ENCODE results near the gene ANXA1. TPM values are rescaled to one million over a fixed set of nuclear protein-coding genes. Genes with fewer than 3 reads are reported as not detected.

ANXA1 gene
- total RNA-seq, 1 experiment from 2014 or later, result 72.0 TPM

DNA sequence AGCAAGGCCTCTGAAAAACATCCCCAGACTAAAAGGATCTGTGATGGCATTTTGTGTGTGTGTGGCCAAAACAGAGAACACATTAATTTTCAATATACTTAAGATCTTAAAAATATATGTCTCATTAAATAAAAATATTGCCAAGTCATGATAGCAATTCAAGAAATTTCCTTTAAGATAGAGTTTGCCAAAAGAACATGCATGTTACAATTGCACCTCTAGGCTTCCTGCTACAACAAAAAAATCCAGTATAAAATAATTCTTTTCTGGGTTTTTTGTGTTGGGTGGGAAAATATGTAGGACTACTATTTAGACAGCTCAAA is 5.2 kb downstream of the ANXA1 start:
- ChIA-PET CTCF (no interaction called here), POLR2A (no interaction called here)
- TF ChIP-seq SIN3A (IDR thresholded peaks at IDR 0.05; ENCODE audit: borderline replicate concordance, insufficient read depth, low read depth, low read length) (no peak), POLR2AphosphoS5 (IDR thresholded peaks at IDR 0.05; ENCODE audit: low read depth, low read length) (no peak), CTCF (IDR thresholded peaks at IDR 0.05) (no peak), TCF7L2 (IDR thresholded peaks at IDR 0.05; ENCODE audit: low read depth, low read length) (no peak)
- TF ChIP-seq, protein P1, sequence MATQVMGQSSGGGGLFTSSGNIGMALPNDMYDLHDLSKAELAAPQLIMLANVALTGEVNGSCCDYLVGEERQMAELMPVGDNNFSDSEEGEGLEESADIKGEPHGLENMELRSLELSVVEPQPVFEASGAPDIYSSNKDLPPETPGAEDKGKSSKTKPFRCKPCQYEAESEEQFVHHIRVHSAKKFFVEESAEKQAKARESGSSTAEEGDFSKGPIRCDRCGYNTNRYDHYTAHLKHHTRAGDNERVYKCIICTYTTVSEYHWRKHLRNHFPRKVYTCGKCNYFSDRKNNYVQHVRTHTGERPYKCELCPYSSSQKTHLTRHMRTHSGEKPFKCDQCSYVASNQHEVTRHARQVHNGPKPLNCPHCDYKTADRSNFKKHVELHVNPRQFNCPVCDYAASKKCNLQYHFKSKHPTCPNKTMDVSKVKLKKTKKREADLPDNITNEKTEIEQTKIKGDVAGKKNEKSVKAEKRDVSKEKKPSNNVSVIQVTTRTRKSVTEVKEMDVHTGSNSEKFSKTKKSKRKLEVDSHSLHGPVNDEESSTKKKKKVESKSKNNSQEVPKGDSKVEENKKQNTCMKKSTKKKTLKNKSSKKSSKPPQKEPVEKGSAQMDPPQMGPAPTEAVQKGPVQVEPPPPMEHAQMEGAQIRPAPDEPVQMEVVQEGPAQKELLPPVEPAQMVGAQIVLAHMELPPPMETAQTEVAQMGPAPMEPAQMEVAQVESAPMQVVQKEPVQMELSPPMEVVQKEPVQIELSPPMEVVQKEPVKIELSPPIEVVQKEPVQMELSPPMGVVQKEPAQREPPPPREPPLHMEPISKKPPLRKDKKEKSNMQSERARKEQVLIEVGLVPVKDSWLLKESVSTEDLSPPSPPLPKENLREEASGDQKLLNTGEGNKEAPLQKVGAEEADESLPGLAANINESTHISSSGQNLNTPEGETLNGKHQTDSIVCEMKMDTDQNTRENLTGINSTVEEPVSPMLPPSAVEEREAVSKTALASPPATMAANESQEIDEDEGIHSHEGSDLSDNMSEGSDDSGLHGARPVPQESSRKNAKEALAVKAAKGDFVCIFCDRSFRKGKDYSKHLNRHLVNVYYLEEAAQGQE (IDR thresholded peaks at IDR 0.05; ENCODE audit: insufficient read depth in 1 of 2, low read depth in 2 of 2, low read length in 1 of 2), result no peak
- BruUV-seq (replicated peaks), result no TSS peak
- intact Hi-C loops (cut with micrococcal nuclease; ENCODE audit: unreplicated experiment) (no loop called here), in situ Hi-C loops (cut with HindIII; ENCODE audit: low pct_unique_long_range_greater_than_20kb, low sequenced_read_pairs) (no loop called here)
- Histone ChIP-seq H3K9me3 (ENCODE audit: control insufficient read depth, insufficient read depth, low read depth, low read length) (no peaks in the 10 kb centered on the region), H3K4me3 (ENCODE audit: low read depth in 2 of 2, low read length in 2 of 2) (no peak overlapping the region; a peak in 1 of 4 replicates), H3K27ac (ENCODE audit: low read length) (peak overlapping the region; percentile 26; the same call in 1 of the 2 replicates), H3K36me3 (ENCODE audit: control insufficient read depth, insufficient read depth, low read length) (peaks cover 20% of the 10 kb centered on the region), H3K4me1 (ENCODE audit: control insufficient read depth, insufficient read depth, low read length) (peaks cover 18% of the 10 kb centered on the region), H3K27me3 (ENCODE audit: control insufficient read depth, insufficient read depth, low read length) (no peaks in the 10 kb centered on the region)
- ATAC-seq, result no peak
- DNase-seq (ENCODE audit: low read depth, low spot score), result no peak

GRCh38 chr9:73157811-73158210 is 6.1 kb downstream of the ANXA1 start:
- intact Hi-C loops (cut with micrococcal nuclease; ENCODE audit: unreplicated experiment) (no loop called here), in situ Hi-C loops (cut with HindIII; ENCODE audit: low pct_unique_long_range_greater_than_20kb, low sequenced_read_pairs) (no loop called here)
- BruUV-seq (replicated peaks), result no TSS peak
- no peak for DNase-seq (ENCODE audit: low read depth, low spot score)
- Histone ChIP-seq H3K36me3 (ENCODE audit: control insufficient read depth, insufficient read depth, low read length) (peaks cover 17% of the 10 kb centered on the region), H3K4me1 (ENCODE audit: control insufficient read depth, insufficient read depth, low read length) (peaks cover 18% of the 10 kb centered on the region), H3K27me3 (ENCODE audit: control insufficient read depth, insufficient read depth, low read length) (no peaks in the 10 kb centered on the region), H3K4me3 (ENCODE audit: low read depth in 2 of 2, low read length in 2 of 2) (no peak overlapping the region), H3K9me3 (ENCODE audit: control insufficient read depth, insufficient read depth, low read depth, low read length) (no peaks in the 10 kb centered on the region), H3K27ac (ENCODE audit: low read length) (peak overlapping the region; percentile 51; the same call in 1 of the 2 replicates)
- ChIA-PET CTCF (interaction anchor here (1.2 kb wide), 1 partner anchor 51 kb away, joined by 3 read pairs; no protein-coding TSS in a partner anchor), POLR2A (interaction anchor here (0.6 kb wide), 3 partner anchors 9 to 840 kb away, joined by 3 to 11 read pairs (median 9); no protein-coding TSS in a partner anchor)
- no peak for TF ChIP-seq CTCF (IDR thresholded peaks at IDR 0.05)
- no peak for TF ChIP-seq TCF7L2 (IDR thresholded peaks at IDR 0.05; ENCODE audit: low read depth, low read length)
- TF ChIP-seq, protein P1 (IDR thresholded peaks at IDR 0.05; ENCODE audit: insufficient read depth in 1 of 2, low read depth in 2 of 2, low read length in 1 of 2), result no peak
- ATAC-seq, result no peak

Data from Panc1 (cell line).